Anterior cingulate cortex (tissue), 58 donors: ENCODE data around the gene GPR137C.
"Not testable (repeated sequence)": the region's sequence is repeated elsewhere in the genome, so short reads cannot be mapped to it uniquely, and the experiment has no call there.

Experiments
- DNase-seq, 58 donors: peaks; one replicate each; lab custom pipeline; 2025; lab: John Stamatoyannopoulos, UW

The GPR137C gene

DNA sequence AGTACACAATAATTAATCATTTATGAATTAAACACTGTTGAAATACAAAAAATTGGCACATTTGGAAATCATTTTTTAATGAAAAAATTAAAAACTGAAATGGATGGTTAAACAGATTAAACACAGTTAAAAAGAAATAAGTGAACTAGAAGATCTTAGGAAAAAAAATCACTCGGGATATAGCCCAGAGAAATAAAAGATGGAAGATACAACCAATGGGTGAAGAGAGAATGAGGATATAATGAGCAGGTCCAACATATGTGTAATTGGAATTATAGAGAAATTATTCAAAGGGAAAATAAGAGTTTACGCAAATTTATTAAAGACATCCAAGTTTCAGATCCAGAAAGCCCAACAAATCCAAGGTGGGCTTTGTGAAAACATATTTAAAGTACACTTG, 6.1 kb downstream of the GPR137C start:
- no peak for DNase-seq

DNA sequence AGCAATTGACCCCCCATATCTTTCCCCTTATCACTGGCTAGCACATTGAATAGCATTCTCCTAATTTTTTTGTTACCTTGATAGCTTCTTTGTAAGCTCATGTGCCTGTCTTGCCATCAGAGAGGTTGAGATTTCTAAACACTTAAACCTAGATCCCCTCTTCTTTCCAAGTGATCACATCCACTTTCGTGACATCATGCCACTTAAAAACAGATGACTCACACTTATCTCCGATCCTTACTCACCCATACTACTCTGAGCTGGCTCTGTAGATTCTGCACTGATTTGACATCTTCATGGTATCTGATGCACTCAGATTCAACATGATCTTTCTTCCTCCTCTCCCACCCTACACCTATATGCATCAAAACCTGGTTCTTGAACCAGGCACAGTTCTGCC, 10.5 kb downstream of the GPR137C start:
- DNase-seq: no peak

DNA sequence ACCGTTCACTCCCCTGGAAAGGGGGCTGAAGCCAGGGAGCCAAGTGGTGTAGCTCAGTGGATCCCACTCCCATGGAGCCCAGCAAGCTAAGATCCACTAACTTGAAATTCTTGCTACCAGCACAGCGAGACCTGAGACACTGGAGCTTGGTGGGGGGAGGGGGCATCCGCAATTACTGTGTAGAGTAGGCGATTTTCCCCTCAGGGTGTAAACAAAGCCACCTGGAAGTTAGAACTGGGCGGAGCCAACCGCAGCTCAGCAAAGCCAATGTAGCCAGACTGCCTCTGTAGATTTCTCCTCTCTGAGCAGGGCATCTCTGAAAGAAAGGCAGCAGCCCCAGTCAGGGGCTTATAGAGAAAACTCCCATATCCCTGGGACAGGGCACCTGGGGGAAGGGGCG, 15.8 kb downstream of the GPR137C start:
- DNase-seq: not testable (repeated sequence)

- DNase-seq: no peak
Observed at GRCh38 chr14:52575858-52576257, 23.2 kb downstream of the GPR137C start.

DNA sequence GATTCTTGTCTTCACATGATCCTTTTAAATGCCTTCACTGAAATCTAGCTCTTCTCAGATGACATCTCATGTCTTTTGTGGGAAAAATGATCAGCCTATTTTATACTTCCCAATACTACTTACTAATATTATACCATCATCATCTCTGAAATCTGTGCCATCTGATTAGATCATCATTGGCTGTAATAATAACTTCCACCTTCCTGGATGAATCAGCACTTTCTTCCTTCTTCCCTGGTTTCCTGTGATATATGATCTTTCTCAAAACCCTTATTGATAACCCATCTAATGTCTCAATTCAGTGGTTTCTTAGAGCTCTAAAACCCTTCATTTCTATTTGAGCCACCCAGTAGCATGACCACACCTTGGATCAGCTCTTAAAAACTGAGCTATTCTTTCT, 30.9 kb downstream of the GPR137C start:
- DNase-seq: no peak

- no peak for DNase-seq
Observed at GRCh38 chr14:52589646-52590045, 37.0 kb downstream of the GPR137C start.

DNA sequence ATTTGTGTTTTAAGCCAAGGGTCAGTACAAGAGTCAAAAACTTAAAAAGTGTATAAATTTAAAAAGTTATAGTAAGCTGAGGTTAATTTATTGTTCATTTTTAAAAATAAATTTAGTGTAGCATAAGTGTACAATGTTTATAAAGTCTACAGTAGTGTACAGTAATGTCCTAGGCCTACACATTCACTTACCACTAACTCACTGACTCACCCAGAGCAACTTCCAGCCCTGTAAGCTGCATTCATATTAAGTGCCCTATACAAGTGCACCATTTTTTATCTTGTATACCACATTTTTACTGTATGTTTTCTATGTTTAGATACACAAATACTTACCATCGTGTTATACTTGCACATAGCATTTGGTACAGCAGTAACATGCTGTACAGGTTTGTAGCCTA, 37.7 kb downstream of the GPR137C start:
- DNase-seq: no peak

GRCh38 chr14:52596320-52596719, 43.7 kb downstream of the GPR137C start:
- DNase-seq: no peak

DNA sequence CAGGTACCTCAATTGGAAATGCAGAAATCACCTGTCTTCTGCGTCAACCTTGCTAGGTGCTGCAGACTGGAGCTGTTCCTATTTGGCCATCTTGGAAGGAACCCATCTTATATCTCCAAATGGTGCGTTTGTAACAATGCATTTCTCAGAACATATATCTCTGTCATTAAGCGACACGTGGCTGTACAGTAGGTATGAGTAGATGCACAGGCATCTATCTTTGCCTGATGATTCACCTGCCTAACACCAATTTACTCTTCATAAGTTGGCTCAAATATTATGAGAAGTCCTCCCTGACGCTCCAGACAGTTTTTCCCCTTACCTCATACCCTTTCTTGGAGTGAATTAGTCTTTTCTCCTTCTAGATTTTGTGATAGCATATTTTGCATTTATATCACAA, 44.2 kb downstream of the GPR137C start:
- no peak for DNase-seq

GRCh38 chr14:52598568-52598967, 45.9 kb downstream of the GPR137C start:
- no peak for DNase-seq

DNA sequence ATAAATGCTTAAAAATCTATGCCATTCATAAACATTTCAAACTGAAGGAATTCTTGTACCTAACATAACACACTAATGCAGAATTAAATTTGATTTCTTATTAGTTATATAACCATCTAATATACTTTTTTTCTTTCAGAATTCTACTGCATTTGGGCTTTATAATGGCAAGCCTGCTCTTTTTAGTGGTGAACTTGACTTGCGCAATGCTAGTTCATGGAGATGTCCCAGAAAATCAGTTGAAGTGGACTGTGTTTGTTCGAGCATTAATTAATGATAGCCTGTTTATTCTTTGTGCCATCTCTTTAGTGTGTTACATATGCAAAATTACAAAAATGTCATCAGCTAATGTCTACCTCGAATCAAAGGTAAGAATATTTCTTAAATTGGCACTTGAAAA, 47.3 kb downstream of the GPR137C start:
- no peak for DNase-seq

- DNase-seq: no peak
Observed at GRCh38 chr14:52602131-52602530, 49.5 kb downstream of the GPR137C start.

- DNase-seq: no peak
Observed at GRCh38 chr14:52607061-52607460, 54.4 kb downstream of the GPR137C start.

DNA sequence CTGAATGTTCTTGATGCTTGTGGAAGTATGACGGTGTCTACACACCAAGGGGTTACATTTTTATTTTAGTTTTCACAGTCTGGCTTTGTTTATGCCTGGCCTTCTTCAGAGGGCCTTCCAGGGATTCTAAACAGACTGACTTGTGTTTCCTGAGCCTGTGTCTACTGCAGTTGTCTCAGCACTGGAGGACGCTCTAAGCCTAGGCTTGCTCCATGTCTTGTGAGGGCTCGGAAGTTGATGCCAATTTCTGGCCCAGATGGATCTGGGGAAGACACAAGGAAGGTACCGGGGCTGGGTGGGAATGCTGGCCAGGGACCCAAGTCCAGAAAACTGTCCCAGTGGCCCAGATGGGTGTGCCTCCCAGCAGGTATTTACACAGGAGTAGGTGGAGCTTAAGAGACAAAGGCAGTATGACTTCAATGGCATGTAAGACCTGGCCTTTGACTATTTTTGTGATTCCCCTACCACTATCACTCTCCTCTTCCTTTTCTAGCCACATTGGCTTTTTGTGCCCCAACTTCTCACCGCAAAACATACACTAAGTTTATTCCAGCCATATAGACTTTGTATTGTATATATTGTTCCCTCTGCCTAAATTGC, 56.9 kb downstream of the GPR137C start:
- DNase-seq: no peak

DNA sequence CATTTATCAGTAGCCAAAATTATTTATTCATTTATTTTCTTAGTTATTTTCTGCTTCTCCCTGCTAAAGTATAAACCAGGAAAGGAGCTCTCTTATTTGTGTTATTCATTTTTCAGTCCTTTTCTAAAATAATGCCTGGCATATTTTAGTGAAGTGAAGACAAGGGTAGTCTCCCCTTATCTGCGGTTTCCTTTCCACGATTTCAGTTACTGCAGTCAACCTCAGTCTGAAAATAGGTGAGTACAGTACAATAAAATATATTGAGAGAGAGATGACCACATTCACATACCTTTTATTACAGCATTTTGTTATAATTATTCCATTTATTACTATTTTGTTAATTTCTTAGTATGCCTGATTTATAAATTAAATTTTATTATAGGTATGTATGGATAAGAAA, 57.6 kb downstream of the GPR137C start:
- DNase-seq: no peak

DNA sequence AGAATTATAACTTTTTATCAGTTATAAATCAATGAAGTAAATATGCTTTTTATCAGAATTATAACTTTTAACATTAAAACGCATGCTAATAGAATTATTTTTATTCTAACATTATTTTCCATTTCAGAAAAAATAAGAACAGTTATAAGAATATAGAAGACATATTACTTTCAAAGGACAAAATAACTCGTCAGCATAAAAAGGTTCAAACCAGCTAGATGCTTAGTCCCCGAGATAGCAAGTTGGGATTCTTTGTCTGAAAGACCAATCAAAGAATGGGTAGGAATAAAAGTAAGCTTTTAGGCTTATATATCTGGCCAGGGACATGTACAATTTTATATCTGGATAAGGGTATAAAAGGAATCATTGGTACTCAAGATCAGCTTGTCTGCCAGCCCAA, 66.0 kb downstream of the GPR137C start:
- DNase-seq: no peak

DNA sequence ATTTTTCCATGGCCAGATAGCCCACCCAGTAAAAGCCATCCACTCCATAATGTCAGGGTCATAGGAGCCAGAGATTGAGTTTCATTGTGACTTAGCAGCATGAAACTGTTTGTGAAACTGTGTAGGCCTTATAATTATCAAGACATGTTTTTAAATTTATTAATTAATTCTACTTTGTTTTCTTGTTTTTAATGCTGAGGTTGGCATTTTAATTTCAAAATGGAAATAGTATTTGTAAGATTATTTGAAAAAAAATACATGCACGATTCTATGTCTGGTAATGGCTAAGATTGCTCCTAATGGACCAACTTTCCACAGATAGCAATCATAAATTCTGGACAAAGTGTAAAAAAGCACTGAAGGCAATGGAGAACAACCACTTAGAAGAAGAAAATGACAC, 67.1 kb downstream of the GPR137C start:
- DNase-seq: no peak

- DNase-seq: no peak
Observed at GRCh38 chr14:52640137-52640536, 87.5 kb downstream of the GPR137C start.

- no peak for DNase-seq
Observed at GRCh38 chr14:52641745-52642144, 89.1 kb downstream of the GPR137C start.

GRCh38 chr14:52649511-52649910, 96.9 kb downstream of the GPR137C start:
- peak in 1 of 58 donors; percentile 20 for DNase-seq

DNA sequence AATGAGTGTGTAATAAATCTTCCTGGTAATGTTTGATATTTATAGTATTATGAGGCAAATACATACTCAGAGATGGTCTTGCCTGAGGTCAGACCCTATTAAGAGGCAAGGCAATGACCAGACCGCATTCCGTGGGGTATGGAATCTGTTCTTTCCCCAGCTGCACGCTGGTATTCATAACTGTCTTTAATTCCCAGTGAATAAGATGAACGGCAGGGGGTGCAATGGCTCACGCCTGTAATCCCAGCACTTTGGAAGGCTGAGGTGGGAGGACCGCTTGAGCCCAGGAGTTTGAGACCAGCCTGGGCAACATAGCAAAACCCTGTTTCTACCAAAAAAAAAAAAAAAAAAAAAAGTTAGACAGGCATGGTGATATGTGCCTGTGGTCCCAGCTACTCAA, 98.1 kb downstream of the GPR137C start:
- no peak for DNase-seq

GRCh38 chr14:52656905-52657304, 104.3 kb downstream of the GPR137C start:
- no peak for DNase-seq

DNA sequence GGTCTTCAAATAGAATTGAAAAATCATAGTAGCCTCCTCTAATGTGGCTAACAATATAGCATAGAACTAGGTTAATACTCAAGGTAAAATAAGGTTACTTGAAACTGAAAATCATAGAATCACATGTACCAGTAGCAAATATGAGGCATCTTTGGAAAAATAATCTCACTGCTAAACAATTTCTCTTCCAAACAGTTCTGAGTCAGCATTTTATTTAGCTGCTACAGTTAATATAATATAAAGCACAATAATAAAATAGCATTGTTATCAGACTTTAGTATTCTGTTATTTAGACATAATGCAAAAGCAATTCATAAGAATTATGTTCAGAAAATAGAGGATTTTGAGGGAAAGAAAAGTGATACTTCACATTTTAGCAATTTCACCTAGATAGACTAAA, 107.7 kb downstream of the GPR137C start:
- no peak for DNase-seq
